ENCODE data around the gene ARL9.

- TF ChIP-seq ESRRG (CRISPR knock-in tag; IDR thresholded peaks at IDR 0.05), result no peak
- TF ChIP-seq OSR1 (CRISPR knock-in tag; IDR thresholded peaks at IDR 0.05), result no peak
Measured at GRCh38 chr4:56513517-56513916, 7.9 kb downstream of the ARL9 start.

Measured in SK-N-SH treated with all-trans-retinoic acid at 6 μM for 48 hours (cell line).